GM19328 (cell line): Measurements from ENCODE around the gene FAS.
"Not testable (repeated sequence)": the region's sequence is repeated elsewhere in the genome, so short reads cannot be mapped to it uniquely, and the experiment has no call there.

ENCODE experiments used
- ATAC-seq: cut with Tn5 transposase; IDR thresholded peaks from one replicate; pipeline ENCODE4 v1.9.1; 2021; ENCODE audit warnings: mild to moderate bottlenecking, moderate library complexity; ENCODE audit not compliant: unreplicated experiment

FAS gene

GRCh38 chr10:88991161-88991898, 732 bp downstream of the FAS start:
- ATAC-seq, result peak; percentile 24

GRCh38 chr10:88991899-88992320, 1.3 kb downstream of the FAS start:
- ATAC-seq, result no peak

DNA sequence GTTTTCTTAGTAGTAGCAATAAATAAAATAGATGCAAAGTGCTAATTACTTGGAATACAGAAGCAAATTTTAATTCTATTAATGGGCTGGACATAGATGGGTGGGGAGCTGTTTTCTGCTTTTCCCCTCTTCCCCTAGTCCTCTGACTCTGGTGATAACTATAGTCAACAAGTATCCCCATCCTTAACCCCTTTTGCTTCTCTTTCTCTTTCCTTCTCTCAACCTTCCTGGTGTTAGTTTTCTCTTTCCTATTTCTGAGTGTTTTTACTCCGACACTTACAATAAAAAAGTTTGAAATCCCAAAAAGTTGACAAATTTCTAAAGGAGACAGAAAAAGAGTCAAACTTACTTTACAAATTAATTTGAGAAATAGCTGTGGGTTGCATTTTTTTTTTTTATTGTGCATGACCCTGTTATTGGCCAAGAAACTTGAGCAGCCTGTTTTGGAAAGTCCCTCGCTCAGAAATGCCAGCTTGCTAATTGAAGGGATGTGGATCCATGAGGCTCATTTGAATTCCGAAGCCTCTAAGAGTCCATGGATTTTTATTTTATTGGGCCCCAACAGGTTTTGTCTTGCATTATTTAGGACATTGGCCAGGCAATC, 2.4 kb downstream of the FAS start:
- no peak for ATAC-seq

GRCh38 chr10:88994019-88994418, 3.4 kb downstream of the FAS start:
- no peak for ATAC-seq

GRCh38 chr10:88995156-88995876, 4.7 kb downstream of the FAS start:
- ATAC-seq, result no peak

DNA sequence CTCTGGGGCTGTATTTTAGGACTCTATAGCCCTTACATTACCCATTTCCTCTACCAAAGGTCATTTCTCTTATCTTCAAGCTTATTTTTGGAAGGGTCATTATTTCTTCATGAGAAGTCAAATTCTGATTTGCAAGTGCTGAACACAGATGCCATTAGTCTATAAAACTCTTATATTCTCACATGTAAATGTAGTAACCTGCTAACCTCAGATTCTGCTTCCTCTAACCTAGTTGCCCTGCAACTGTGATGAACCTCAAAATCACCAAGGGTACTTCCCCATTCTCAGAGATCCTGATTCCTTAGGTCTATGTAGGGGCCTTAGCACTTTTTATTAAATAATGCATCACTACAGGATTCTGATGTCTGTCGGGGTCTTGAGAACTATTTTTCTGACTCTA, 6.3 kb downstream of the FAS start:
- ATAC-seq, result peak; percentile 46

DNA sequence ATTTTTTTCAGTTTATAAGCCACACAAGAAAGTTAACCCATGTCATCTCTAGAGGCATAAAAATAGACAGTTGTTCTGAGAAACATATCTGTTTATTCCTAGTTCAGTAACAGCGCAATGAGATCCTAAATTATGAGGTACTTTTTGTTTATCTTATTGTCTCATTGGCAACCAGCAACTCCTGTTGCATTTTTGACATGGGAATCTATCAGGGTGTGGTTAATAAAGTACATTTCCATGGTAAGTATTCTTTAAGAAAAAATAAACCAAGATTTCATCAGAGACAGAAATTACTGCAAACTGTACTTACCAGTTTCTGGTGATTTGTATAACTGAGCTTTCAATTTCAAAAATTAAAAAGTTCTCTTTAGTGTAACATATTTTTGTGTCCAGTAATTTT, 9.0 kb downstream of the FAS start:
- ATAC-seq, result no peak

DNA sequence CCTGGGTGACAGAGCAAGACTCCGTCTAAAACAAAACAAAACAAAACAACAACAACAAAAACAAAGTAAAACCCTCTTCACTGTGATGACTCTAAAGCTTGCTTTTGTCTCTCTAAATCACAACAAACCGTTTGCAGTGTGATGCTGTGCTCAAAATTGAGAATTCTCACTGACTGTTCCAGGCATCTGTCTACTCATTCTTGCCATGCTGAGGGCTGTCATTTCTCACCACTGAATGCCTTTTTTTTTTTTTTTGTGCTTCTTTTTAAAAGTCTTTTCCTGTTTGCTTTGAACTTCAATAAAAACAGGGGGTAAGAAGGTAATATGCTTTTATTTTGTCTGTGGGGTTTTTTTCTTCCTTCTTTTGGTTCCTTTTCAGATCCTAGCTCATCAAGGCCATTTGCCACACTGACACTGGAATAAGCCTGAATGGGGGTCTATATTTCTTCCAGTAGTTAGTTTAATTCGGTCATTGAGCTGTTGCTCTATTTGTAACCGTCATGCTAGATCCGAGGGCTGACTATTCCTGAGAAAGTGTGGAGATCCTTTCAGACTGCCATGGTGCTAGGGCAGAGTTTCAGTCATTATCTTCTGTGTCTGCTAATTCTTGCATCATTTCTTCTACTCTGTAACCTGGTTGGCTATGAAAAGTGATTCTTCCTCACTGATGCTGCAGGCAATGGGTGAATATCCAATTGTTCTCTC, 10.6 kb downstream of the FAS start:
- ATAC-seq, result no peak

GRCh38 chr10:89001729-89002072, 11.1 kb downstream of the FAS start:
- no peak for ATAC-seq

GRCh38 chr10:89002226-89002978, 11.8 kb downstream of the FAS start:
- no peak for ATAC-seq

GRCh38 chr10:89003344-89003743, 12.7 kb downstream of the FAS start:
- no peak for ATAC-seq

GRCh38 chr10:89007129-89007893, 16.7 kb downstream of the FAS start:
- ATAC-seq, result no peak

- ATAC-seq, result not testable (repeated sequence)
Observed at GRCh38 chr10:89018700-89019346, 28.2 kb downstream of the FAS start.

DNA sequence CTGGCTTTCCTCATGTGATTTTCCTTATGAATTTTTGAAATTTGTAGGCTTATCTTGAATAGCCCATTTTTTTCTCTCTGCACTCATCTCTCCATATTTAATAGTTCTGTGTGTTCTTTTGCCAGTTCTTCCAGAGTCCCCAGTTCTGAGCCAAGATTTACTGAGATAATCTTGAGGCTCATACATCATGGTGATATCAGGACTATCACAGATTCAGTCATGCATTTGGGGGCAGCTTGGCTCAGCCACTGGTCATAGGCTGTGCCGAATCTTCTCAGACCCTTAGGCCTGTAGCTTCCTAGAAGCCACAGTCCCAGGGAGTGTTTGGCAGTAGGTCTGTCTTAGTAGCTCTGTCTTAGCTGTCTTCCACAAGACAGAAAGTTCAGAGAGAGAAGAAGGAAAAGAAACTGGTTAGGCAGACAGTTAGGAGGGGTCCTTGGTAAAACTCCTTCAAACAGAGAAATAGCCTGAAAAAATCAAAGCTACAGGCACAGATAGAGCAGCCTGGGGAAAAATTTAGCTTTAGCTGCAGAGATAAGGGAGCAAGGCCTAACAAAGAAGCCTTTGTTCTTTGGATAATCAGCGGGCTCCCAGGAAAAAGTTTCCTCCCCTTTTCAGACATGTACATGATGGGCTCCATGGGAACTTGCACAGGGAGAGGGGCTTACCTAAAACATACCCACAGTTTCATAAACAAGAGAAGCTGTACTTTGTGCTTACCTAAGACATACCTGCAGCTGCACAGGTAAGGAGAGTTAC, 29.1 kb downstream of the FAS start:
- no peak for ATAC-seq

DNA sequence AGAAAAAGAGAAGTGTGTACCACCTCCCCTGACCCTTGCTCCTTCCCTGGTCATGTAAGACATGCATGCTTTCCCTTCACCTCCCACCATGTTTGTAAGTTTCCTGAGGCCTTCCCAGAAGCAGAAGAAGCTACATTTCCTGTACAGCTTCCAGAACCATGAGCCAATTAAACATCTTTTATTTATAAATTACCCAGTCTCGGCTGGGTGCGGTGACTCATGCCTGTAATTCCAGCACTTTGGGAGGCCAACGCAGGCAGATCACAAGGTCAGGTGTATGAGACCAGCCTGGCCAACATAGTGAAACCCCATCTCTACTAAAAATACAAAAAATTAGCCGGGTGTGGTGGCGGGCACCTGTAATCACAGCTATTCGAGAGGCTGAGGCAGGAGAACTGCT, 30.9 kb downstream of the FAS start:
- ATAC-seq, result not testable (repeated sequence)

DNA sequence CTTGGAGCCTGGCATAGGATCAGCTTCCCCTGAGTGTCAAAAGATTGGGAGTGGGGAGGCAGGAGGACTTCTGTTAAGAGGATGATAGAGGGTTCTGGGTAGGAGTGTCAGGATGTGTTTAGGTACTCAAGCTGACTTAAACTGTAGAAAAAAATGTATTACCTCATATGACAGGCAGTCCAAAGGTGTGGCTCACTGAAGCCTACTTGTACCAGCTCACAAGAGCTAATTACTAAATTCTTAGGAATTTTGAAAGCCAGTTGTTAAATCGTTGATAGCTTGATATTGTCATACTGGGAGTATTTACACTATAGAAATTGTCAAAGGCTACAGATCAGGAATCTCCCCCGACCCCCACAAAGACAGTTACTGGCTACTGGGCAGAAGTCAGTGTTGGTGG, 32.1 kb downstream of the FAS start:
- ATAC-seq, result no peak

DNA sequence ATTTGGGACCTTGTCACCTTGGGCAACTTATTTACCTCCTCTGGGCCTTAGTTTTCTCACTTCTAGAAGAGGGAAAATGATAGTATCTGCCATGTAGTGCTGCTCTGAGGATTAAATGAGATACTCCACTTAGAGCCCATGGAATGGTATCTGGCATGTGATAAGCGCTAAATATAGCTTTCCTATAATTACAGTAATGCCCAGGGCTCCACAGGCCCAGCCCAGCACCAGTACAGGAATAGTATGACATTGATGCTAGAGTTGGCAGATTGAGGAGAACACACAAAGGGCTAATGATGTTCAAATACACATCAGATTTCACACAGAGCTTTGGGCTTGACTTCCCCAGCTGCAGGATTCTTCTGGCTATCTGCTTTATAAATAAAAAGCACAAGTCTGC, 34.9 kb downstream of the FAS start:
- no peak for ATAC-seq

DNA sequence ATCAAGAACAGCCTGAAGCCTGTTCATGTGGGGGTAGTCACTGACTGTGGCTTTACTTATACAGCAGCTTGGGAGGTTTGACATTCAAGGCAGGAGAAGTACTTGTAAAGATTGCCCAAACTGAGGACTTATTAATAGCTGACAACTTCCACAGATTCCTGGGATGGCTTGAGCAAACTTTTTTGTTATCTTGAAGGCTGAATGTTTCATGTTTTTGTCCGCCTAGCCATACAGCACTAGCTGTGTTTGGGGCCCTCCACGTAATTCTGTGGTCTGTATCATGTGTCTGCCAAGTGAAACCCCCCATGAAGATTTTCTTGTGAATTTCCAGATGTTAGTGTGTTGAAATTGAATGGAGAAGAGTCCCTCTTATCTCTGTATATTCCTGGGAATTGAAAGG, 38.6 kb downstream of the FAS start:
- no peak for ATAC-seq
